ENCODE measurements around the gene LDB2.

Gene LDB2

GRCh38 chr4:16752150-16752549 lies 146.3 kb downstream of the LDB2 start:
- no peak for DNase-seq

- DNase-seq, result no peak
These were observed 147.4 kb downstream of the LDB2 start for GRCh38 chr4:16750882-16751642.

GRCh38 chr4:16750216-16750615 lies 148.2 kb downstream of the LDB2 start:
- DNase-seq, result no peak

- DNase-seq, result no peak
These were observed 152.6 kb downstream of the LDB2 start for GRCh38 chr4:16745887-16746286.

GRCh38 chr4:16745009-16745635 lies 153.3 kb downstream of the LDB2 start:
- no peak for DNase-seq

- no peak for DNase-seq
These were observed 157.2 kb downstream of the LDB2 start for GRCh38 chr4:16741287-16741686.

- no peak for DNase-seq
These were observed 158.3 kb downstream of the LDB2 start for GRCh38 chr4:16739997-16740624.

GRCh38 chr4:16738558-16738957 lies 159.9 kb downstream of the LDB2 start:
- DNase-seq, result no peak

GRCh38 chr4:16733509-16733908 lies 164.9 kb downstream of the LDB2 start:
- no peak for DNase-seq

- no peak for DNase-seq
These were observed 165.7 kb downstream of the LDB2 start for GRCh38 chr4:16732741-16733140.

GRCh38 chr4:16731776-16732380 lies 166.6 kb downstream of the LDB2 start:
- no peak for DNase-seq

GRCh38 chr4:16730522-16731205 lies 167.8 kb downstream of the LDB2 start:
- no peak for DNase-seq

GRCh38 chr4:16729336-16729735 lies 169.1 kb downstream of the LDB2 start:
- no peak for DNase-seq

- no peak for DNase-seq
These were observed 169.6 kb downstream of the LDB2 start for GRCh38 chr4:16728849-16729248.

- DNase-seq, result no peak
These were observed 170.3 kb downstream of the LDB2 start for GRCh38 chr4:16728111-16728510.

- no peak for DNase-seq
These were observed 171.2 kb downstream of the LDB2 start for GRCh38 chr4:16727218-16727617.

- DNase-seq, result no peak
These were observed 171.9 kb downstream of the LDB2 start for GRCh38 chr4:16726368-16727050.

- DNase-seq, result no peak
These were observed 173.2 kb downstream of the LDB2 start for GRCh38 chr4:16725252-16725651.

GRCh38 chr4:16722416-16722815 lies 176.0 kb downstream of the LDB2 start:
- DNase-seq, result no peak

GRCh38 chr4:16721613-16722291 lies 176.7 kb downstream of the LDB2 start:
- no peak for DNase-seq

- DNase-seq, result no peak
These were observed 177.7 kb downstream of the LDB2 start for GRCh38 chr4:16720761-16721160.
